ENCODE results near the gene STXBP1. TPM values are rescaled to one million over a fixed set of nuclear protein-coding genes. Genes with fewer than 3 reads are reported as not detected.

STXBP1 gene
- total and polyA plus RNA-seq, 2 of the 4 experiments (the other 2 are of a cell fraction), result 15.8 to 22.6 TPM

- Histone ChIP-seq H3K27me3 (ENCODE audit: control insufficient read depth, insufficient read depth, low read length) (no peaks in the 10 kb centered on the region), H4K5ac (ENCODE audit: low read depth, low read length) (no peak overlapping the region), H3K9me1 (ENCODE audit: insufficient read depth, low read length) (peaks cover 15% of the 10 kb centered on the region), H2BK15ac (ENCODE audit: low read depth, low read length) (no peak overlapping the region), H3K9ac (ENCODE audit: low read depth, low read length) (no peak overlapping the region), H3K79me1 (ENCODE audit: low read depth in 1 of 2, low read length in 2 of 2) (no peaks in the 10 kb centered on the region), H4K8ac (ENCODE audit: low read depth in 2 of 2, low read length in 2 of 2) (no peak overlapping the region), H4K20me1 (ENCODE audit: insufficient read depth, low read length) (no peaks in the 10 kb centered on the region), H3K4ac (ENCODE audit: low read depth, low read length) (no peak overlapping the region), H3K4me3 (ENCODE audit: insufficient read depth, low read depth, low read length) (no peak overlapping the region), H2AK9ac (replicated peaks; ENCODE audit: low read depth, low read length, poor library complexity) (no peak overlapping the region), H2AK5ac (ENCODE audit: low read depth, low read length) (no peak overlapping the region), H2BK5ac (ENCODE audit: low read depth, low read length, poor library complexity, severe bottlenecking) (no peak overlapping the region), H2BK120ac (ENCODE audit: low read depth, low read length) (no peak overlapping the region), H3K9me3 (ENCODE audit: control insufficient read depth, insufficient read depth, low read length) (no peaks in the 10 kb centered on the region), H3K18ac (ENCODE audit: low read depth, low read length) (no peak overlapping the region), H3K36me3 (ENCODE audit: control insufficient read depth, insufficient read depth, low read length) (peaks cover 66% of the 10 kb centered on the region), H3K27ac (ENCODE audit: insufficient read depth, low read length) (no peak overlapping the region), H3K23ac (ENCODE audit: low read depth, low read length) (no peak overlapping the region), H3K4me1 (ENCODE audit: control insufficient read depth, insufficient read depth, low read length) (peaks cover 11% of the 10 kb centered on the region), H2AFZ (replicated peaks; ENCODE audit: low read length, poor library complexity) (no peak overlapping the region), H4K91ac (ENCODE audit: insufficient read depth, low read depth, low read length) (no peak overlapping the region), H3K14ac (replicated peaks; ENCODE audit: low read depth, low read length) (no peak overlapping the region), H3K4me2 (ENCODE audit: low read depth, low read length) (no peak overlapping the region), H3K56ac (ENCODE audit: extremely low read depth, insufficient read depth, low read length) (no peak overlapping the region), H2BK20ac (ENCODE audit: low read depth, low read length) (no peak overlapping the region)
- ChIA-PET CTCF (no interaction called here), POLR2A (ENCODE audit: unreplicated experiment) (no interaction called here)
- TF ChIP-seq CTCF (conservative IDR thresholded peaks at IDR 0.05; ENCODE audit: low read depth, low read length) (no peak), CEBPB (IDR thresholded peaks at IDR 0.05; ENCODE audit: low read depth, low read length) (no peak)
- BruUV-seq (replicated peaks), result no TSS peak
- DNase-seq, result no peak
- ATAC-seq (ENCODE audit: low read depth), result no peak
- WGBS, 2 experiments (ENCODE audit: extremely low coverage in 2 of 2, insufficient read length in 1 of 2), result 73% methylated on average over 6 of the region's 11 CpGs; no CpG with 5 or more reads in 1 of the 2 experiments
- intact Hi-C loops (cut with micrococcal nuclease) (no loop called here), dilution Hi-C loops (cut with HindIII; ENCODE audit: low sequenced_read_pairs, unreplicated experiment) (no loop called here), in situ Hi-C loops (cut with MboI; ENCODE audit: low sequenced_read_pairs) (no loop called here)
These were observed 68.1 kb downstream of the STXBP1 start for GRCh38 chr9:127680226-127680625.
